OCI-LY7 (cell line): ENCODE measurements around the gene GPS1. TPM values are rescaled to one million over a fixed set of nuclear protein-coding genes. Genes with fewer than 3 reads are reported as not detected.
A peak's percentile ranks its signal among the peaks of the same experiment; 100 is the strongest.

Experiments
- BruUV-seq: library from RNA; stranded (reverse); fragments of 400-500 nt; replicated peaks from 2 replicates; lab custom pipeline; 2021; lab: Mats Ljungman, UMichigan
- CTCF ChIA-PET: fragments of 300-600 bp; sonication (Branson Sonifier 250); formaldehyde crosslinking; loops from one replicate; lab custom pipeline; 2022; ENCODE audit warnings: antibody characterized with exemption; ENCODE audit not compliant: unreplicated experiment; lab: Charles Lee
- POLR2A ChIA-PET: fragments of 300-600 bp; sonication (Branson Sonifier 250); formaldehyde crosslinking; loops from one replicate; lab custom pipeline; 2022; ENCODE audit warnings: antibody characterized with exemption; lab: Charles Lee
- DNase-seq: peaks from one replicate; pipeline ENCODE4 v3.0.0-alpha.2; 2015; ENCODE audit warnings: low spot score
- H2AFZ ChIP-seq: fragments of 200-600 bp; sonication (generic), shearing (Covaris generic); 2 replicates; pipeline ENCODE4 v1.6.1; 2014; ENCODE audit warnings: mild to moderate bottlenecking, antibody characterized with exemption, low read length, moderate library complexity
- H3K27ac ChIP-seq: fragments of 200-600 bp; sonication (generic); 2 replicates; pipeline ENCODE4 v1.5.1; 2014; ENCODE audit warnings: mixed run types, low read depth, mild to moderate bottlenecking, moderate library complexity, low read length, inconsistent platforms; ENCODE audit not compliant: poor library complexity, severe bottlenecking
- H3K36me3 ChIP-seq: fragments of 200-600 bp; sonication (generic); 2 replicates; pipeline ENCODE4 v1.6.1; 2014; ENCODE audit warnings: mild to moderate bottlenecking, antibody characterized with exemption, low read length, moderate library complexity, mixed read lengths; ENCODE audit not compliant: insufficient read depth
- H3K4me1 ChIP-seq: fragments of 200-600 bp; sonication (generic); 2 replicates; pipeline ENCODE4 v1.5.1; 2014; ENCODE audit warnings: mild to moderate bottlenecking, low read length; ENCODE audit not compliant: insufficient read depth, poor library complexity, severe bottlenecking
- H3K4me2 ChIP-seq: fragments of 200-600 bp; sonication (generic); 2 replicates; pipeline ENCODE4 v1.6.1; 2014; ENCODE audit warnings: mild to moderate bottlenecking, low read length
- H3K4me3 ChIP-seq: fragments of 200-600 bp; sonication (generic); 2 replicates; pipeline ENCODE4 v1.5.1; 2014; ENCODE audit warnings: mild to moderate bottlenecking, low read depth, low read length; ENCODE audit not compliant: poor library complexity, severe bottlenecking
- H3K79me2 ChIP-seq: fragments of 200-600 bp; sonication (generic); 2 replicates; pipeline ENCODE4 v1.6.1; 2016; ENCODE audit warnings: low read depth, mild to moderate bottlenecking, low read length, moderate library complexity, mixed read lengths; ENCODE audit not compliant: insufficient read depth
- H3K9me2 ChIP-seq: fragments of 200-600 bp; sonication (generic); 2 replicates; pipeline ENCODE4 v1.6.1; 2016; ENCODE audit warnings: mild to moderate bottlenecking, low read length, mixed read lengths; ENCODE audit not compliant: insufficient read depth
- H3K9me3 ChIP-seq: fragments of 200-600 bp; sonication (generic); 2 replicates; pipeline ENCODE4 v1.6.1; 2014; ENCODE audit warnings: mild to moderate bottlenecking, mixed run types, low read length, mixed read lengths
- H4K20me1 ChIP-seq: fragments of 200-600 bp; sonication (generic); 2 replicates; pipeline ENCODE4 v1.6.1; 2014; ENCODE audit warnings: mild to moderate bottlenecking, antibody characterized with exemption, low read length, moderate library complexity, mixed read lengths; ENCODE audit not compliant: insufficient read depth
- EZH2phosphoT487 ChIP-seq: fragments of 200-600 bp; sonication (generic); IDR thresholded peaks from 2 replicates; pipeline ENCODE4 v1.6.1; 2018; ENCODE audit warnings: low read depth, borderline replicate concordance, mild to moderate bottlenecking, mixed run types, antibody characterized with exemption, low read length, moderate library complexity, mixed read lengths
- intact Hi-C: fragments of 100-400 bp; cut with micrococcal nuclease; formaldehyde crosslinking; loops from one replicate; pipeline ENCODE4 v1.10.0; 2022; ENCODE audit not compliant: unreplicated experiment
- total RNA-seq, 2 experiments: library from RNA; depleted of rRNA in 1 of 2; stranded (reverse); fragments of >200 nt in 1 of 2; shearing (Covaris generic) in 1 of 2; gene quantifications; 2 replicates each; pipeline ENCODE4 v1.2.3, GENCODE V29; 2014 to 2022
- TF ChIP-seq, protein P1 (sequence below): fragments of 200-600 bp; sonication (generic); conservative IDR thresholded peaks from 2 replicates; pipeline ENCODE4 v1.5.1; 2014; ENCODE audit warnings: mild to moderate bottlenecking, antibody characterized with exemption, low read length, moderate library complexity, mixed read lengths

The GPS1 gene
- total RNA-seq, 2 experiments from 2014 or later: 133 to 169 TPM

- POLR2A ChIA-PET: no interaction called here
- CTCF ChIA-PET: no interaction called here
- H4K20me1 ChIP-seq: 0 out of 2 replicates have a peak, but pooled peaks cover 5% of the 10 kb centered on the region
Observed at GRCh38 chr17:82031885-82032627, 19.6 kb upstream of the GPS1 start.

DNA sequence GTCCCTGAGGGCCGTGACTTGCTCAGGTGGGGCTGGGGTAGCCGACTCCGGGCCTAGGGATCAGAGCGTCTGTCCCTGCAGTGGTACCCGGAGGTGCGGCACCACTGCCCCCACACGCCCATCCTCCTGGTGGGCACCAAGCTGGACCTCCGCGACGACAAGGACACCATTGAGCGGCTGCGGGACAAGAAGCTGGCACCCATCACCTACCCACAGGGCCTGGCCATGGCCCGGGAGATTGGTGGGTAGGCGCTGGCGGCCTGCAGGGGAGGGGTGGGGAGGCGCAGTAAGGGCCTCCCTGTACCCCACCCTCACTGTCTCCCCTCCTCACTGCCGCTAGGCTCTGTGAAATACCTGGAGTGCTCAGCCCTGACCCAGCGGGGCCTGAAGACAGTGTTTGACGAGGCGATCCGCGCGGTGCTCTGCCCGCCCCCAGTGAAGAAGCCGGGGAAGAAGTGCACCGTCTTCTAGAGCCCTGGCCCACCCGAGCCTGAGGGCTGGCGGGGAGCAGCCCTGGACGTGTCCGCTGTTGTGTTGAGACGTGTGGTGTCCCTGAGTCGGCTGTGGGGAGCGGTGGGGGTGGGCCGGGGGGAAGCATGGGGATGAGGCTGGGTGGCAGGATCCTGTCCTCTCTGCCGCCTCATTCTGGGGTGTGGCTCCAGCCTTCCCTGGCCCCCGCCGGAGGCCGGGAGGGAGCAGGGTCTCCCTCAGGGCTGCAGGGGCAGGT, 18.2 kb upstream of the GPS1 start:
- Histone ChIP-seq H3K36me3 (no peaks in the 10 kb centered on the region), H3K9me2 (no peaks in the 10 kb centered on the region), H3K4me2 (no peak overlapping the region), H3K4me3 (no peak overlapping the region), H2AFZ (no peak overlapping the region), H3K4me1 (peaks cover 25% of the 10 kb centered on the region), H3K79me2 (no peaks in the 10 kb centered on the region), H4K20me1 (0 out of 2 replicates have a peak, but pooled peaks cover 5% of the 10 kb centered on the region), H3K27ac (no peak overlapping the region), H3K9me3 (no peaks in the 10 kb centered on the region)
- no peak for TF ChIP-seq EZH2phosphoT487
- TF ChIP-seq, protein P1, sequence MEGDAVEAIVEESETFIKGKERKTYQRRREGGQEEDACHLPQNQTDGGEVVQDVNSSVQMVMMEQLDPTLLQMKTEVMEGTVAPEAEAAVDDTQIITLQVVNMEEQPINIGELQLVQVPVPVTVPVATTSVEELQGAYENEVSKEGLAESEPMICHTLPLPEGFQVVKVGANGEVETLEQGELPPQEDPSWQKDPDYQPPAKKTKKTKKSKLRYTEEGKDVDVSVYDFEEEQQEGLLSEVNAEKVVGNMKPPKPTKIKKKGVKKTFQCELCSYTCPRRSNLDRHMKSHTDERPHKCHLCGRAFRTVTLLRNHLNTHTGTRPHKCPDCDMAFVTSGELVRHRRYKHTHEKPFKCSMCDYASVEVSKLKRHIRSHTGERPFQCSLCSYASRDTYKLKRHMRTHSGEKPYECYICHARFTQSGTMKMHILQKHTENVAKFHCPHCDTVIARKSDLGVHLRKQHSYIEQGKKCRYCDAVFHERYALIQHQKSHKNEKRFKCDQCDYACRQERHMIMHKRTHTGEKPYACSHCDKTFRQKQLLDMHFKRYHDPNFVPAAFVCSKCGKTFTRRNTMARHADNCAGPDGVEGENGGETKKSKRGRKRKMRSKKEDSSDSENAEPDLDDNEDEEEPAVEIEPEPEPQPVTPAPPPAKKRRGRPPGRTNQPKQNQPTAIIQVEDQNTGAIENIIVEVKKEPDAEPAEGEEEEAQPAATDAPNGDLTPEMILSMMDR: no peak
- ChIA-PET POLR2A (no interaction called here), CTCF (no interaction called here)
- intact Hi-C loops: loop anchor here (5.0 kb wide), 1 partner anchor 174 kb away; no protein-coding TSS in a partner anchor
- no TSS peak for BruUV-seq
- DNase-seq: no peak

More at GRCh38 chr17:82031885-82032627, 19.6 kb upstream of the GPS1 start:
- no peaks in the 10 kb centered on the region for H3K9me2 ChIP-seq
- no peaks in the 10 kb centered on the region for H3K36me3 ChIP-seq
- intact Hi-C loops: loop anchor here (5.0 kb wide), 1 partner anchor 175 kb away; no protein-coding TSS in a partner anchor
- H3K4me3 ChIP-seq: no peak overlapping the region
- BruUV-seq: no TSS peak
- H3K4me1 ChIP-seq: peaks cover 21% of the 10 kb centered on the region
- H2AFZ ChIP-seq: no peak overlapping the region
- no peak for TF ChIP-seq EZH2phosphoT487
- no peaks in the 10 kb centered on the region for H3K79me2 ChIP-seq
- no peaks in the 10 kb centered on the region for H3K9me3 ChIP-seq
- DNase-seq: peak; percentile 31
- H3K27ac ChIP-seq: no peak overlapping the region
- peak overlapping the region; percentile 8; the same call in 1 of the 2 replicates for H3K4me2 ChIP-seq

DNA sequence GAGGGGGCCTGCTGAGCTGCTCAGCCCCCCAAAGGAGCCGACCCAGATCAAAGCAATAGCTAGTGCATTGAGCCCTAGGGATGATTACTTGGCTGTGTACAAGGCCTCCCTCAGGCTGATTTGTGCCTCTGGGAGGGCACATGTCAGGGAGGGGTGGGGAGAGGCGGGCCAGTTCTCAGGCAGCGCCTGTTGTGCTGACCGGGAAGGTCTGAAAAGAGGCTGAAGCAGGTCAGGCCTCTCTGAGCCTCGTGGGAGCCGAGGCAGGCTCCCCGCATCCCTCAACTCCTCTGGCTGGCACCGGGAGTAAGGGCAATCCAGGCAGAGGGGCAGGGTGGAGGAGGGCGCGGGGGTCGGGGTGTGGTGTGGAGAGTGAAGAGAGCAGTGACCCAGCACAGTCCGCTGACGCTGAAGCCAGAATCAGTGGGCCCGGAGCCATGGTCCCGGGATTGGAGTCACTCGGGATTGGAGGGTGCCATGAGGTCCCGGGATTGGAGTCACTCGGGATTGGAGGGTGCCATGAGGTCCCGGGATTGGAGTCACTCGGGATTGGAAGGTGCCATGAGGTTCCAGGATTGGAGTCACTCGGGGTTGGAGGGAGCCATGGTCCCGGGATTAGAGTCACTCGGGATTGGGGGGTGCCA, 17.2 kb upstream of the GPS1 start:
- intact Hi-C loops: loop anchor here (5.0 kb wide), 2 partner anchors 162 to 173 kb away; partner anchors contain the start of gene ARHGDIA
- POLR2A ChIA-PET: interaction anchor here (1.2 kb wide), 1 partner anchor 12 kb away, joined by 4 read pairs; the partner anchor contains the start of genes CENPX and LRRC45

More for the DNA sequence above, 17.2 kb upstream of the GPS1 start:
- Histone ChIP-seq H3K36me3 (no peaks in the 10 kb centered on the region), H3K4me2 (no peak overlapping the region), H3K4me1 (peaks cover 31% of the 10 kb centered on the region), H3K9me3 (no peaks in the 10 kb centered on the region), H3K79me2 (no peaks in the 10 kb centered on the region), H2AFZ (no peak overlapping the region), H3K4me3 (no peak overlapping the region), H3K9me2 (no peaks in the 10 kb centered on the region), H3K27ac (no peak overlapping the region), H4K20me1 (0 out of 2 replicates have a peak, but pooled peaks cover 5% of the 10 kb centered on the region)
- TF ChIP-seq, protein P1: no peak
- no peak for TF ChIP-seq EZH2phosphoT487
- DNase-seq: no peak
- BruUV-seq: no TSS peak
- CTCF ChIA-PET: interaction anchor here (0.6 kb wide), 1 partner anchor 13 kb away, joined by 4 read pairs; no protein-coding TSS in a partner anchor
